Osteoblast (primary cell): ENCODE measurements around the gene SNX8. TPM values are rescaled to one million over a fixed set of nuclear protein-coding genes. Genes with fewer than 3 reads are reported as not detected.

Experiments
- DNase-seq: peaks from one replicate; pipeline ENCODE4 v3.0.0; 2011; ENCODE audit warnings: low spot score, mixed read lengths; ENCODE audit not compliant: insufficient read length; ENCODE audit errors: missing footprints
- H2AFZ ChIP-seq: 2 replicates; pipeline ENCODE4 v1.6.0; 2011; ENCODE audit warnings: mild to moderate bottlenecking, low read length
- H3K27ac ChIP-seq: 2 replicates; pipeline ENCODE4 v1.5.1; 2011; ENCODE audit warnings: mild to moderate bottlenecking, low read depth, low read length, moderate library complexity
- H3K27me3 ChIP-seq: 2 replicates; pipeline ENCODE4 v1.6.0; 2012; ENCODE audit warnings: mild to moderate bottlenecking, control low read depth, inconsistent platforms, low read length, moderate library complexity; ENCODE audit not compliant: insufficient read depth
- H3K36me3 ChIP-seq: 2 replicates; pipeline ENCODE4 v1.5.1; 2011; ENCODE audit warnings: mild to moderate bottlenecking, low read length, control low read depth, moderate library complexity; ENCODE audit not compliant: insufficient read depth
- H3K4me1 ChIP-seq: 2 replicates; pipeline ENCODE4 v1.5.1; 2011; ENCODE audit warnings: mild to moderate bottlenecking, low read length, control low read depth, moderate library complexity; ENCODE audit not compliant: insufficient read depth
- H3K4me2 ChIP-seq: 2 replicates; pipeline ENCODE4 v1.6.0; 2011; ENCODE audit warnings: mild to moderate bottlenecking, low read length; ENCODE audit not compliant: insufficient read depth
- H3K4me3 ChIP-seq: fragments of 200-600 bp; sonication (generic); 3 replicates; pipeline ENCODE4 v1.5.1; 2012; ENCODE audit warnings: mild to moderate bottlenecking, low read length, inconsistent platforms; ENCODE audit not compliant: insufficient read depth
- H3K79me2 ChIP-seq: 2 replicates; pipeline ENCODE4 v1.6.0; 2012; ENCODE audit warnings: mild to moderate bottlenecking, low read length, control low read depth, inconsistent platforms; ENCODE audit not compliant: insufficient read depth
- H3K9me3 ChIP-seq: 2 replicates; pipeline ENCODE4 v1.5.1; 2011; ENCODE audit warnings: low read depth, low read length, control low read depth
- H4K20me1 ChIP-seq: 2 replicates; pipeline ENCODE4 v1.6.0; 2012; ENCODE audit warnings: mild to moderate bottlenecking, low read length, control low read depth; ENCODE audit not compliant: insufficient read depth
- total RNA-seq: library from RNA; depleted of rRNA; stranded (reverse); fragments of >200 nt; gene quantifications from 2 replicates; pipeline ENCODE4 v1.2.3, GENCODE V29; 2012
- TF ChIP-seq, protein P1 (sequence below): IDR thresholded peaks from 2 replicates; pipeline ENCODE4 v1.5.1; 2011; ENCODE audit warnings: mild to moderate bottlenecking, low read depth, low read length, moderate library complexity; ENCODE audit errors: extremely low read depth

Gene SNX8
- total RNA-seq, 1 donor: 16.3 TPM

DNA sequence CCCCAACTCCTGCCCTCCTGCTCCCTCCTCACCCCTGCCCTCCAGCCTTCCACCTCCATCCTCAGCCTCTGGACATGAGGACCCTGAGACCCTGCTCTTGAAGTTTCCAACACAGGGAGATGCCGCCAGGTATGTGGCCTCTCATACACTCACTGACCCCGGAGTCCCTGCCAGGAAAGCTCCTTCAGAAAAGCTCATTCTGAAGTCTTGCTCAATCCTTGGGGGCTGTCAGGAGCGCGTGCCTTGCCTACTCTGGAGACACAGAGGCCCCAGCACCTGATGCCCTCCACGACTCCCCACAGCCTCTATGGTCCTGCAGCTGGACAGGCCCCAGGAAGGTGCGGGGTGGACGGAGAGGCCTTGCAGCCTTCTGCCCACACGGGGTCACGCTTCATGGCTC is 61.2 kb downstream of the SNX8 start:
- Histone ChIP-seq H3K4me3 (no peak overlapping the region), H3K27me3 (no peaks in the 10 kb centered on the region), H3K79me2 (peaks cover 3% of the 10 kb centered on the region), H3K4me1 (peaks cover 20% of the 10 kb centered on the region), H3K27ac (no peak overlapping the region), H2AFZ (no peak overlapping the region), H3K4me2 (no peak overlapping the region), H4K20me1 (no peaks in the 10 kb centered on the region), H3K36me3 (peaks cover 3% of the 10 kb centered on the region), H3K9me3 (no peaks in the 10 kb centered on the region)
- TF ChIP-seq, protein P1, sequence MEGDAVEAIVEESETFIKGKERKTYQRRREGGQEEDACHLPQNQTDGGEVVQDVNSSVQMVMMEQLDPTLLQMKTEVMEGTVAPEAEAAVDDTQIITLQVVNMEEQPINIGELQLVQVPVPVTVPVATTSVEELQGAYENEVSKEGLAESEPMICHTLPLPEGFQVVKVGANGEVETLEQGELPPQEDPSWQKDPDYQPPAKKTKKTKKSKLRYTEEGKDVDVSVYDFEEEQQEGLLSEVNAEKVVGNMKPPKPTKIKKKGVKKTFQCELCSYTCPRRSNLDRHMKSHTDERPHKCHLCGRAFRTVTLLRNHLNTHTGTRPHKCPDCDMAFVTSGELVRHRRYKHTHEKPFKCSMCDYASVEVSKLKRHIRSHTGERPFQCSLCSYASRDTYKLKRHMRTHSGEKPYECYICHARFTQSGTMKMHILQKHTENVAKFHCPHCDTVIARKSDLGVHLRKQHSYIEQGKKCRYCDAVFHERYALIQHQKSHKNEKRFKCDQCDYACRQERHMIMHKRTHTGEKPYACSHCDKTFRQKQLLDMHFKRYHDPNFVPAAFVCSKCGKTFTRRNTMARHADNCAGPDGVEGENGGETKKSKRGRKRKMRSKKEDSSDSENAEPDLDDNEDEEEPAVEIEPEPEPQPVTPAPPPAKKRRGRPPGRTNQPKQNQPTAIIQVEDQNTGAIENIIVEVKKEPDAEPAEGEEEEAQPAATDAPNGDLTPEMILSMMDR: no peak
- no peak for DNase-seq

DNA sequence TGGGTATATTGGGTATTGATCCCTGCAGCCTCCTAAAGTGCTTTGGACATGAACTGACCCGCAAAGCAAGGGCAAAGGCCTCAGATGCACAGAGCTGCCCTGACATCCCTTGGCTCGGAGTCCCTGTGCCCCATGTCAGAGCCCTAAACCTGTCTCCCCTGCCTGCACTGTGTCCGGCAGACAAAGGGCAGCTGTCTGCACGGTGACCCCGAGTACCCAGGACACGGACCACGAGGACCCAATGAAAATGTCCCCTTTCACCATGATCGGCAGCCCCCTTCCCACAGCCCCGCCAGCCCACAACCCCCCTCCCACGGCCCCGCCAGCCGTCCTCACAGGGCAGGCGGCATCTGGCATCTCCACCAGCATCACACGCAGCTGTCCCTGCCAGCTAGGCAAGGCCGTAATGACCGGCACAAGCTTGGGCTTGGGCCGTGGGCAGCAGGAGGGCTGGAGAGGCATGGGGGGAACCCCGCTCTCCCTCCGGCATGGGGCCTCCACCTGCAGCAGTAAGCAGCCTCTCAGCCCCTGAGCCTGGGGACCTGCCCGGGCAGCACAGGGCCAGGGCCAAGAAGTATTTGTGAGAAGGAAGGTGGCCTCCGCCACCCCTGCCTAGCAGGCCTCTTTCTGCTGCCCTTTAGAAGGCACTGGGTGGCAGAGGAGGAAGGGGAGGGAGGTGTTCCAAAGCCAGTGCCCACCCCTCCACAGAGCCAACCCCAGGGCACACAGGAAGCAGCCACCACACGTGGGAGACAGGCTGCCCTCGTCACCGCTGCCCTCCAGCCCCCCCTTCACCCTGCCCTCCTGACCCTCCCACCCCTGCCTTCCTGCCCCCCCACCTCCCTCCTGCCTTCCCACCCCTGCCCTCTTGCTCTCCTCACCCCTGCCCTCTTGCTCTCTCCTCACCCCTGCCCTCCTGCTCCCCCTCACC is 62.1 kb downstream of the SNX8 start:
- Histone ChIP-seq H3K4me3 (no peak overlapping the region), H3K9me3 (no peaks in the 10 kb centered on the region), H3K79me2 (peaks cover 3% of the 10 kb centered on the region), H2AFZ (no peak overlapping the region), H3K4me1 (peaks cover 20% of the 10 kb centered on the region), H4K20me1 (no peaks in the 10 kb centered on the region), H3K27me3 (no peaks in the 10 kb centered on the region), H3K36me3 (peaks cover 3% of the 10 kb centered on the region), H3K4me2 (no peak overlapping the region), H3K27ac (no peak overlapping the region)
- DNase-seq: no peak
- TF ChIP-seq, protein P1: no peak

DNA sequence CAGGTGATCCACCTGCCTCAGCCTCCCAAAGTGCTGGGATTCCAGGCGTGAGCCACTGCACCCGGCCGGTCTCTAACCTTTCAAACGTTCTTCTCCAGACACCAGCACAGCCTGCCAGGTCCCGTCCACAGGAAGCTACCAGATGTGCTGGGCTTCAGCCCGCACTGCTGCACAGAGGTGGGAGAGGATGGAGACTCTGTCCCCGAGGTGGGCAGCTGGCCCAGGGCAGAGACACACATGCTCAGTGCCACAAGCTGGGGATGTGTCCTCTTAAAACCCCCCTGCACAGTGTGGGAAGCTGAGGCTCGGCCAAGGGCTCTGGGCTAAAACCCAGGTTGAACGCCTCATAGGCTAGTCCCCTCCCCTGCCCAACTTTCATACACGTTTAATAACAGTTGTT is 62.9 kb downstream of the SNX8 start:
- TF ChIP-seq, protein P1: no peak
- Histone ChIP-seq H2AFZ (no peak overlapping the region), H3K9me3 (no peaks in the 10 kb centered on the region)

DNA sequence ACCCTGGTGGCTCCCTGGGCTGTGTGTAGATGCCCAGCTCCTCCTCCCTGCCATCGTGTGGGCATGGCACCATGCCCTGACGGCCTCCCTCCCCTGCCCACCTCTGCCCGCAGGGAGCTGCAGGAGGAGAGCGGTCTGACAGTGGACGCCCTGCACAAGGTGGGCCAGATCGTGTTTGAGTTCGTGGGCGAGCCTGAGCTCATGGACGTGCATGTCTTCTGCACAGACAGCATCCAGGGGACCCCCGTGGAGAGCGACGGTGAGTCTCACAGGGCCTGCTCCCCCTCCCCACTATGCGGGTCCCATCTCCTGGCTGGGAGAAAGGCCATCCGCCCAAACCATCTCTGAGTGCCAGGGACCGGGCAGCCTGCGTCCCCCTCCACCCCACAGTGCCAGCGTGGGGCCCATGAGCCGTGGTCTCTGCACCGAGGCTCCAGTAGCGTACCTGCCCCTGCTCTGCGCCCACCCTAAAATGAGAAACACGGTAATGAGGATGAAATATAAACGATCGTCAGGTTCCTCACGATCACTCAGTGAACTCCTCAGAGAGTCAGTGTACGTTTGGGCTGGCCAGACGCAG is 64.4 kb downstream of the SNX8 start:
- peak overlapping the region; percentile 71 for H2AFZ ChIP-seq
- H3K4me2 ChIP-seq: peak overlapping the region; percentile 74
- peaks cover 3% of the 10 kb centered on the region for H3K79me2 ChIP-seq
- H3K27ac ChIP-seq: peak overlapping the region; percentile 96
- peaks cover 7% of the 10 kb centered on the region for H3K36me3 ChIP-seq
- no peaks in the 10 kb centered on the region for H3K27me3 ChIP-seq
- no peaks in the 10 kb centered on the region for H3K9me3 ChIP-seq
- H4K20me1 ChIP-seq: no peaks in the 10 kb centered on the region
- peaks cover 20% of the 10 kb centered on the region for H3K4me1 ChIP-seq
- peak overlapping the region; percentile 53 for H3K4me3 ChIP-seq
- no peak for DNase-seq
- TF ChIP-seq, protein P1: no peak

More for the DNA sequence above, 62.9 kb downstream of the SNX8 start:
- peaks cover 3% of the 10 kb centered on the region for H3K79me2 ChIP-seq
- H3K4me3 ChIP-seq: no peak overlapping the region
- no peak overlapping the region for H3K27ac ChIP-seq
- DNase-seq: no peak
- no peak overlapping the region for H3K4me2 ChIP-seq
- H3K4me1 ChIP-seq: peaks cover 20% of the 10 kb centered on the region
- no peaks in the 10 kb centered on the region for H4K20me1 ChIP-seq
- H3K36me3 ChIP-seq: peaks cover 3% of the 10 kb centered on the region
- H3K27me3 ChIP-seq: no peaks in the 10 kb centered on the region
